Fibroblast of pulmonary artery (primary cell): Measurements from ENCODE around the gene BCORL1.

Source experiments
- DNase-seq: peaks from one replicate; pipeline ENCODE4 v3.0.0-alpha.2; 2010; ENCODE audit warnings: low read depth
- H3K4me3 ChIP-seq: replicated peaks from 2 replicates; pipeline ENCODE4 v1.5.1; 2011; ENCODE audit warnings: low read depth, mild to moderate bottlenecking, control low read depth, low read length, moderate library complexity
- CTCF ChIP-seq: IDR thresholded peaks from 2 replicates; pipeline ENCODE4 v1.5.1; 2011; ENCODE audit warnings: mild to moderate bottlenecking, control low read depth, low read length, inconsistent platforms; ENCODE audit errors: missing control alignments

BCORL1 gene

GRCh38 chrX:130053236-130053635 lies 70.8 kb downstream of the BCORL1 start:
- no peak for DNase-seq
- no peak for TF ChIP-seq CTCF
- H3K4me3 ChIP-seq, result no peak overlapping the region

- H3K4me3 ChIP-seq, result no peak overlapping the region
- TF ChIP-seq CTCF, result no peak
- DNase-seq, result peak; percentile 38
These were observed 72.7 kb downstream of the BCORL1 start for GRCh38 chrX:130055103-130055502.

GRCh38 chrX:130055899-130056298 lies 73.5 kb downstream of the BCORL1 start:
- no peak overlapping the region for H3K4me3 ChIP-seq
- no peak for DNase-seq
- TF ChIP-seq CTCF, result no peak

- H3K4me3 ChIP-seq, result no peak overlapping the region
- TF ChIP-seq CTCF, result no peak
- DNase-seq, result no peak
These were observed 74.8 kb downstream of the BCORL1 start for GRCh38 chrX:130057209-130057608.

GRCh38 chrX:130058652-130059051 lies 76.2 kb downstream of the BCORL1 start:
- H3K4me3 ChIP-seq, result no peak overlapping the region
- TF ChIP-seq CTCF, result no peak
- no peak for DNase-seq

- H3K4me3 ChIP-seq, result peak overlapping the region; percentile 55
- peak; percentile 41 for TF ChIP-seq CTCF
- peak; percentile 59 for DNase-seq
These were observed 78.0 kb downstream of the BCORL1 start for GRCh38 chrX:130060122-130061069.
